Trophoblast cell (in vitro differentiated cells and primary cell): ENCODE data around the gene PAX7.
"Not testable (repeated sequence)": the region's sequence is repeated elsewhere in the genome, so short reads cannot be mapped to it uniquely, and the experiment has no call there.

Experiments
- DNase-seq, 2 donors: peaks; one replicate each; pipeline ENCODE4 v3.0.0-alpha.2; 2016
- H2AFZ ChIP-seq: 2 replicates; pipeline ENCODE4 v1.6.1; 2013; ENCODE audit warnings: low read length, moderate library complexity, mild to moderate bottlenecking; ENCODE audit not compliant: insufficient read depth, poor library complexity
- H2AK5ac ChIP-seq: 2 replicates; pipeline ENCODE4 v1.6.1; 2013; ENCODE audit warnings: mild to moderate bottlenecking, low read length
- H2BK120ac ChIP-seq: 2 replicates; pipeline ENCODE4 v1.6.1; 2013; ENCODE audit warnings: low read length, mild to moderate bottlenecking, moderate library complexity; ENCODE audit not compliant: insufficient read depth, poor library complexity
- H2BK12ac ChIP-seq: 2 replicates; pipeline ENCODE4 v1.6.1; 2013; ENCODE audit warnings: mild to moderate bottlenecking, low read length, moderate library complexity
- H2BK5ac ChIP-seq: 2 replicates; pipeline ENCODE4 v1.6.1; 2013; ENCODE audit warnings: low read length, low read depth, moderate library complexity, mild to moderate bottlenecking; ENCODE audit not compliant: poor library complexity
- H3K14ac ChIP-seq: 2 replicates; pipeline ENCODE4 v1.6.1; 2013; ENCODE audit warnings: mild to moderate bottlenecking, low read length
- H3K18ac ChIP-seq: 2 replicates; pipeline ENCODE4 v1.6.1; 2013; ENCODE audit warnings: mild to moderate bottlenecking, low read length
- H3K23ac ChIP-seq: 2 replicates; pipeline ENCODE4 v1.6.1; 2013; ENCODE audit warnings: low read length
- H3K27ac ChIP-seq: 2 replicates; pipeline ENCODE4 v1.5.1; 2013; ENCODE audit warnings: low read depth, mild to moderate bottlenecking, inconsistent platforms, low read length, moderate library complexity
- H3K27me3 ChIP-seq: 2 replicates; pipeline ENCODE4 v1.6.1; 2013; ENCODE audit warnings: inconsistent platforms, mild to moderate bottlenecking, low read length, moderate library complexity; ENCODE audit not compliant: insufficient read depth
- H3K36me3 ChIP-seq, 2 experiments: 1 replicate in 1 of 2; 2 replicates in 1 of 2; pipeline ENCODE4 v1.6.1; 2013; ENCODE audit warnings: low read length in 2 of 2, mild to moderate bottlenecking in 2 of 2, moderate library complexity in 1 of 2; ENCODE audit not compliant: insufficient read depth in 2 of 2, control insufficient read depth in 1 of 2
- H3K4ac ChIP-seq: 2 replicates; pipeline ENCODE4 v1.6.1; 2013; ENCODE audit warnings: low read depth, mild to moderate bottlenecking, low read length, moderate library complexity
- H3K4me1 ChIP-seq, 2 experiments: 1 replicate in 1 of 2; 2 replicates in 1 of 2; pipeline ENCODE4 v1.6.1; 2013; ENCODE audit warnings: low read length in 2 of 2, mild to moderate bottlenecking in 2 of 2, moderate library complexity in 1 of 2; ENCODE audit not compliant: insufficient read depth in 2 of 2, control insufficient read depth in 1 of 2
- H3K4me2 ChIP-seq: 2 replicates; pipeline ENCODE4 v1.6.1; 2013; ENCODE audit warnings: inconsistent platforms, mild to moderate bottlenecking, low read length, moderate library complexity
- H3K4me3 ChIP-seq: 2 replicates; pipeline ENCODE4 v1.5.1; 2013; ENCODE audit warnings: mild to moderate bottlenecking, low read depth, low read length, inconsistent platforms
- H3K79me1 ChIP-seq: one replicate; pipeline ENCODE4 v1.6.1; 2013; ENCODE audit warnings: low read length
- H3K79me2 ChIP-seq: 2 replicates; pipeline ENCODE4 v1.6.1; 2013; ENCODE audit warnings: low read length, mild to moderate bottlenecking; ENCODE audit not compliant: control insufficient read depth, insufficient read depth, poor library complexity
- H3K9ac ChIP-seq: 2 replicates; pipeline ENCODE4 v1.6.1; 2013; ENCODE audit warnings: mild to moderate bottlenecking, low read length
- H3K9me3 ChIP-seq: 2 replicates; pipeline ENCODE4 v1.6.1; 2013; ENCODE audit warnings: low read depth, mild to moderate bottlenecking, control low read depth, inconsistent platforms, low read length; ENCODE audit not compliant: insufficient read depth
- H4K12ac ChIP-seq: 2 replicates; pipeline ENCODE4 v1.6.1; 2013; ENCODE audit warnings: low read depth, mild to moderate bottlenecking, low read length, moderate library complexity
- H4K8ac ChIP-seq: 2 replicates; pipeline ENCODE4 v1.6.1; 2013; ENCODE audit warnings: low read depth, mild to moderate bottlenecking, low read length, moderate library complexity
- H4K91ac ChIP-seq: one replicate; pipeline ENCODE4 v1.6.1; 2013; ENCODE audit warnings: low read depth, mild to moderate bottlenecking, low read length, moderate library complexity
- WGBS: extraction: QIAGEN DNeasy Blood & Tissue Kit; methylation state at CpG from one replicate; pipeline ENCODE4 v1.1.7; 2013; ENCODE audit warnings: missing lambda C conversion rate; ENCODE audit not compliant: insufficient read length, insufficient coverage; ENCODE audit errors: extremely low coverage; 5-methylcytosine and 5-hydroxymethylcytosine counted together

Gene PAX7

DNA sequence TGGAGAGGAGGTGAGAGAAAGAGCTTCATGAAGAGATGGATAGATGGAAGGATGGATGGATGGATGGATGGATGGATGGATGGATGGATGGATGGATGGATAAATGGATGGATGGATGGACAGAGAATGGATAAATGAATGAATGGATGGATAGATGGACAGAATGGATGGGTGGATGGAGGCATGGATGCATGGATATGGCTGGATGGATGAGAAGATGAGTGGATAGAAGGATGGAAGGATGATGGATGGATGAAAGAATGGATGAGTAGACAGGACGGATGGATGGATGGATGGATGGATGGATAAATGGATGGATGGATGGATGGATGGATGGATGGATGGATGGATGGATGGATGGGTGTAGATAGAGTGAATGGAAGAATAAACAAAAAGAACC is 113.7 kb downstream of the PAX7 start:
- not testable (repeated sequence) for H2BK5ac ChIP-seq, H2AK5ac ChIP-seq, H2BK12ac ChIP-seq, H4K91ac ChIP-seq, H3K27ac ChIP-seq, H3K27me3 ChIP-seq, H3K79me2 ChIP-seq, DNase-seq, H3K4me2 ChIP-seq, H3K18ac ChIP-seq, H3K9me3 ChIP-seq, H3K4ac ChIP-seq, H3K79me1 ChIP-seq, H3K4me1 ChIP-seq, H3K4me3 ChIP-seq, H4K12ac ChIP-seq, H3K9ac ChIP-seq, H3K23ac ChIP-seq, H4K8ac ChIP-seq, H3K14ac ChIP-seq, H2AFZ ChIP-seq, H2BK120ac ChIP-seq, H3K36me3 ChIP-seq
- 100% methylated on average over 1 of the region's 1 CpG for WGBS

DNA sequence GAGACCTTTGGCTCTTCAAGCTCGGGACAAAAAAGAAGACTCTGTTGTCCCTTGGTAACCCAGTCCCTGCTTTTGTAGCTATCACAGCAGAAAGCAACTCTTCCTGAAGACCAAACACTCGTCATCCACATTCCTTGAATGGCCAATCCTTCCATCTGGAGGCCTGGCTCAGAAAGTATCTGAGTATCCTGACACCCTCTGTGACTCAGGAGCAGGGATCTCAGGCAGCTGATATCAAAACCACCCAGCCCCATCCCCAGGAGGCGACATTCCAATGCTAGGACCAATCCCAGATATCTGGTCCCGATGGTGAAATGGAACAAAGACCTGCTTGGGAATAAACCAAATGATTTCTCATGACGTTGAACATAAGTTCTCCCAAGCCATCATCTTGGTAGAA is 116.3 kb downstream of the PAX7 start:
- Histone ChIP-seq H3K27me3 (no peaks in the 10 kb centered on the region), H3K9me3 (peaks cover 2% of the 10 kb centered on the region), H2BK12ac (no peak overlapping the region), H3K4me3 (no peak overlapping the region), H3K4me1 (no peaks in the 10 kb centered on the region), H3K4me2 (no peak overlapping the region), H3K79me2 (no peaks in the 10 kb centered on the region), H3K27ac (no peak overlapping the region), H3K23ac (no peak overlapping the region), H4K12ac (no peak overlapping the region), H3K4ac (no peak overlapping the region), H2AFZ (no peak overlapping the region), H3K79me1 (no peaks in the 10 kb centered on the region), H3K18ac (no peak overlapping the region), H3K36me3 (no peaks in the 10 kb centered on the region), H4K91ac (no peak overlapping the region), H2AK5ac (no peak overlapping the region), H4K8ac (no peak overlapping the region), H3K14ac (no peak overlapping the region), H2BK5ac (no peak overlapping the region), H3K9ac (no peak overlapping the region), H2BK120ac (no peak overlapping the region)
- no CpG with 5 or more reads among the region's 5 CpGs for WGBS
- no peak for DNase-seq

DNA sequence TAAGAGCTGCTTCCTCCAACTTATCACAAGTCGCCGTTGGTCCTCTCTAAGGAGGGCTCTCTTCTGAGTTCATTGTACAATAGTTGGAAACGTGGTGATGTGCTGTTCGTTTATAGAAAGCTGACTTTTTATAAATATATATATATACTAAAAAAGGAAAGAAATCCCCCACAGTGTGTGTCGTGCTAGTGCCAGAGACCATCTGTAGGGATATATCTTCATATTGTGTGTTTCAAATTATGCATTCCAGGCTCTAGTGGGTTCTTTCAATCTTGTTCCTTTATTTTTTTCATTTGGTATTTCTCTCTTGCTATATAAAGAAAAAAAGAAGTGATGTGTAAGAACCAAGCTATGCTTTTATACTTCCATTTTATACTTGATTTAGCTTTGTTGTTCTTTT is 117.0 kb downstream of the PAX7 start:
- peaks cover 2% of the 10 kb centered on the region for H3K9me3 ChIP-seq

DNA sequence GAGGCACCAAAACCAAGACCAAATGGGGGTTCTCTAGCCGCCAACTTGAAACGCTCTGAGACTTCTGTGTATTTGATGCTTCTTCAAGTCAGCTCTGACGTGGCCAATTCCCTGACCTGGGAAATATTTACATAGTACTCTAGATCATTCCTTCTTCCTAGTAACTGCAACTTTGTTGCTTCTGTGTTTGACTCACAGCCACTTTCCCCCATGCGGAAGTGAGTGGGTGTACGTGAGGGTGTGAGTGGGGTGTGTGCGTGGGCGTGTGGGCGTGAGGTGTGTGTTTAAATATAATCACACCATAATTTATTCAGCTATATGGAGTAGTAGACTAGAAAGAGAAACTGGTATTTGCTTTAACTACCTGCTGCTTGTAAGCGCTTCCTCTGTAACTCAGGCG is 117.8 kb downstream of the PAX7 start:
- peaks cover 2% of the 10 kb centered on the region for H3K9me3 ChIP-seq
- H3K9ac ChIP-seq, result no peak overlapping the region
- no peak overlapping the region for H3K14ac ChIP-seq
- WGBS, result 100% methylated on average over 4 of the region's 10 CpGs
- no peak overlapping the region for H3K23ac ChIP-seq
- H2BK120ac ChIP-seq, result no peak overlapping the region
- no peaks in the 10 kb centered on the region for H3K27me3 ChIP-seq
- no peak overlapping the region for H2BK12ac ChIP-seq
- H4K8ac ChIP-seq, result no peak overlapping the region
- H3K4ac ChIP-seq, result no peak overlapping the region
- no peak for DNase-seq
- H3K27ac ChIP-seq, result no peak overlapping the region
- no peaks in the 10 kb centered on the region for H3K79me1 ChIP-seq
- no peak overlapping the region for H3K4me3 ChIP-seq
- no peak overlapping the region for H4K91ac ChIP-seq
- H4K12ac ChIP-seq, result no peak overlapping the region
- H3K36me3 ChIP-seq, result no peaks in the 10 kb centered on the region
- H3K18ac ChIP-seq, result no peak overlapping the region
- no peak overlapping the region for H2AK5ac ChIP-seq
- H3K4me2 ChIP-seq, result no peak overlapping the region
- H2BK5ac ChIP-seq, result no peak overlapping the region
- H3K79me2 ChIP-seq, result no peaks in the 10 kb centered on the region
- H2AFZ ChIP-seq, result no peak overlapping the region
- no peaks in the 10 kb centered on the region for H3K4me1 ChIP-seq

More for the DNA sequence above, 117.0 kb downstream of the PAX7 start:
- Histone ChIP-seq H3K4me1 (no peaks in the 10 kb centered on the region), H3K4me2 (no peak overlapping the region), H2AFZ (no peak overlapping the region), H3K79me1 (no peaks in the 10 kb centered on the region), H2BK5ac (no peak overlapping the region), H4K12ac (no peak overlapping the region), H3K27ac (no peak overlapping the region), H3K14ac (no peak overlapping the region), H4K91ac (no peak overlapping the region), H2BK120ac (no peak overlapping the region), H4K8ac (no peak overlapping the region), H3K4ac (no peak overlapping the region), H3K9ac (no peak overlapping the region), H2AK5ac (no peak overlapping the region), H2BK12ac (no peak overlapping the region), H3K27me3 (no peaks in the 10 kb centered on the region), H3K4me3 (no peak overlapping the region), H3K23ac (no peak overlapping the region), H3K18ac (no peak overlapping the region), H3K79me2 (no peaks in the 10 kb centered on the region), H3K36me3 (no peaks in the 10 kb centered on the region)
- DNase-seq, result no peak
- WGBS, result no CpG with 5 or more reads among the region's 5 CpGs
